ENCODE measurements around the gene TNFRSF21. TPM values are rescaled to one million over a fixed set of nuclear protein-coding genes. Genes with fewer than 3 reads are reported as not detected.

TNFRSF21 gene
- total RNA-seq, 1 donor: 1.4 TPM

DNA sequence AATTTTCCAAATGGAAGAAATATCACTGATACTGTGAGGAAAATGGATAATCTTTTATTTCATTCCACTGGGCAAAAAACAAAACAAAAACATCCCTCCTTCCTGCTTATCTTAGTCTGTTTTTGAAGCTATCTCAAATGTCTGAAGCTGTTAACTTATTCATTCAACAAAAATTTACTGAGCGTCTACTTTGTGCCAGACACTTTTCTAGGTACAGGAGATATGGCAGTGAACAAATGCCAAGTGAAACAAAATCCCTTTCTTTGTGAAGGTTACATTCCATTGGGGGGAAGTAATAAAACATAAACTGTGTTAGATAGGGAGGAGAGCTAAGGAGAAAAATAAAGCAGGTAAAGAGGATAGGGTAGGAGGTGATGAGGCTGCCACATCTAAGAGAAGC, 47.5 kb downstream of the TNFRSF21 start:
- Histone ChIP-seq H3K36me3 (ENCODE audit: insufficient read depth, low read length) (no peaks in the 10 kb centered on the region), H3K4me3 (ENCODE audit: insufficient read depth, low read length) (no peak overlapping the region), H3K79me2 (ENCODE audit: insufficient read depth, low read length) (no peaks in the 10 kb centered on the region), H4K20me1 (ENCODE audit: insufficient read depth, low read length) (no peaks in the 10 kb centered on the region), H3K27ac (ENCODE audit: low read depth, low read length) (no peak overlapping the region), H3K9me3 (ENCODE audit: low read depth, low read length) (no peaks in the 10 kb centered on the region), H3K27me3 (ENCODE audit: insufficient read depth, low read length) (no peaks in the 10 kb centered on the region), H3K4me1 (ENCODE audit: insufficient read depth, low read length) (no peaks in the 10 kb centered on the region), H3K4me2 (ENCODE audit: insufficient read depth, low read length) (no peak overlapping the region), H2AFZ (ENCODE audit: low read length) (no peak overlapping the region)
- TF ChIP-seq CTCF (IDR thresholded peaks at IDR 0.05; ENCODE audit: extremely low read depth, low read depth, low read length): no peak
- DNase-seq (ENCODE audit: insufficient read length, low spot score, missing footprints): no peak

DNA sequence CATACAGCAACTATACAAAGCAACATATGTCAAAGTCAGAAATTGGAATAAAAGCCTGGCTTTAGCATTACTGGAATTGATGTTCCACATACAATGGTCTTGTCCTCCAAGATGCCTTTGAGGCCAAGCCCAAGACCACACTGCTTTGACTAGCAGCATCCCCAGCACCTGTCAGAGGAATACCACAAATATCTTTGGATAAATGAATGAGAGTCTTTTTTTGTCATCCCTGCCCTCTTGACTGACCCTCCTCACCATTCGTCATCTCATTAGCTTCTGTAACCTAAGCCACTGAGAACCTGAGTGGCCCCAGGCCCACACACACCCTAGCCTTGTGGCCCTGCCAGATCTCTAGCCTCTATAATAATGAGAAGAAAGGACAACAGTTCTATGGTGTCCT, 48.5 kb downstream of the TNFRSF21 start:
- H2AFZ ChIP-seq (ENCODE audit: low read length): no peak overlapping the region
- no peak for TF ChIP-seq CTCF (IDR thresholded peaks at IDR 0.05; ENCODE audit: extremely low read depth, low read depth, low read length)
- H3K79me2 ChIP-seq (ENCODE audit: insufficient read depth, low read length): no peaks in the 10 kb centered on the region
- H3K36me3 ChIP-seq (ENCODE audit: insufficient read depth, low read length): no peaks in the 10 kb centered on the region
- H3K4me2 ChIP-seq (ENCODE audit: insufficient read depth, low read length): no peak overlapping the region
- peaks cover 3% of the 10 kb centered on the region for H3K4me1 ChIP-seq (ENCODE audit: insufficient read depth, low read length)
- no peak overlapping the region for H3K4me3 ChIP-seq (ENCODE audit: insufficient read depth, low read length)
- no peak overlapping the region for H3K27ac ChIP-seq (ENCODE audit: low read depth, low read length)
- no peak for DNase-seq (ENCODE audit: insufficient read length, low spot score, missing footprints)
- no peaks in the 10 kb centered on the region for H3K27me3 ChIP-seq (ENCODE audit: insufficient read depth, low read length)
- no peaks in the 10 kb centered on the region for H4K20me1 ChIP-seq (ENCODE audit: insufficient read depth, low read length)
- H3K9me3 ChIP-seq (ENCODE audit: low read depth, low read length): no peaks in the 10 kb centered on the region

GRCh38 chr6:47260021-47260420, 49.7 kb downstream of the TNFRSF21 start:
- Histone ChIP-seq H3K79me2 (ENCODE audit: insufficient read depth, low read length) (no peaks in the 10 kb centered on the region), H3K9me3 (ENCODE audit: low read depth, low read length) (no peaks in the 10 kb centered on the region), H2AFZ (ENCODE audit: low read length) (no peak overlapping the region)

GRCh38 chr6:47258724-47259347, 50.9 kb downstream of the TNFRSF21 start:
- Histone ChIP-seq H4K20me1 (ENCODE audit: insufficient read depth, low read length) (no peaks in the 10 kb centered on the region), H3K9me3 (ENCODE audit: low read depth, low read length) (no peaks in the 10 kb centered on the region), H3K4me2 (ENCODE audit: insufficient read depth, low read length) (no peak overlapping the region), H3K27ac (ENCODE audit: low read depth, low read length) (no peak overlapping the region), H2AFZ (ENCODE audit: low read length) (no peak overlapping the region), H3K36me3 (ENCODE audit: insufficient read depth, low read length) (no peaks in the 10 kb centered on the region), H3K79me2 (ENCODE audit: insufficient read depth, low read length) (no peaks in the 10 kb centered on the region), H3K4me1 (ENCODE audit: insufficient read depth, low read length) (peaks cover 3% of the 10 kb centered on the region), H3K27me3 (ENCODE audit: insufficient read depth, low read length) (no peaks in the 10 kb centered on the region), H3K4me3 (ENCODE audit: insufficient read depth, low read length) (no peak overlapping the region)
- DNase-seq (ENCODE audit: insufficient read length, low spot score, missing footprints): no peak
- TF ChIP-seq CTCF (IDR thresholded peaks at IDR 0.05; ENCODE audit: extremely low read depth, low read depth, low read length): no peak

More at GRCh38 chr6:47260021-47260420, 49.7 kb downstream of the TNFRSF21 start:
- no peak for TF ChIP-seq CTCF (IDR thresholded peaks at IDR 0.05; ENCODE audit: extremely low read depth, low read depth, low read length)
- no peaks in the 10 kb centered on the region for H3K27me3 ChIP-seq (ENCODE audit: insufficient read depth, low read length)
- H3K4me2 ChIP-seq (ENCODE audit: insufficient read depth, low read length): no peak overlapping the region
- no peak overlapping the region for H3K27ac ChIP-seq (ENCODE audit: low read depth, low read length)
- no peaks in the 10 kb centered on the region for H3K36me3 ChIP-seq (ENCODE audit: insufficient read depth, low read length)
- no peaks in the 10 kb centered on the region for H4K20me1 ChIP-seq (ENCODE audit: insufficient read depth, low read length)
- no peak for DNase-seq (ENCODE audit: insufficient read length, low spot score, missing footprints)
- peaks cover 3% of the 10 kb centered on the region for H3K4me1 ChIP-seq (ENCODE audit: insufficient read depth, low read length)
- H3K4me3 ChIP-seq (ENCODE audit: insufficient read depth, low read length): no peak overlapping the region

All from osteoblast (primary cell).